Measurements from ENCODE around the gene CYBC1. TPM values are rescaled to one million over a fixed set of nuclear protein-coding genes. Genes with fewer than 3 reads are reported as not detected.

The CYBC1 gene
- total and polyA plus RNA-seq, 9 of the 15 experiments (the other 6 are each of a cell fraction or from before 2014, with no cell fraction given) = 1.3 to 71.8 (median 49.9) TPM

GRCh38 chr17:82435103-82435502 is 15.4 kb downstream of the CYBC1 start:
- 72% methylated on average over 7 of the region's 12 CpGs for WGBS (ENCODE audit: insufficient coverage, low coverage, missing lambda C conversion rate)
- CTCF ChIA-PET (ENCODE audit: low intra/inter-chr PET ratio) = no interaction called here
- Histone ChIP-seq H3K4me1 (replicated peaks in 1 of 2; ENCODE audit: control insufficient read depth in 2 of 2, insufficient read depth in 2 of 2, low read length in 2 of 2) (peaks cover 0 to 53% of the 10 kb centered on the region in 2 experiments; a peak in 2 of 5 replicates), H3K4me2 (ENCODE audit: insufficient read depth, low read length) (no peak overlapping the region), H4K20me1 (replicated peaks; ENCODE audit: control insufficient read depth, insufficient read depth, low read length) (no peaks in the 10 kb centered on the region), H3K9me3 (replicated peaks; ENCODE audit: control insufficient read depth, insufficient read depth, low read depth, low read length) (no peaks in the 10 kb centered on the region), H3K27ac (ENCODE audit: extremely low read depth, low read depth, low read length) (no peak overlapping the region), H3K36me3 (ENCODE audit: control insufficient read depth, insufficient read depth, low read length) (no peaks in the 10 kb centered on the region), H2AFZ (ENCODE audit: low read depth, low read length) (no peak overlapping the region), H3K9me1 (ENCODE audit: control insufficient read depth, insufficient read depth, low read length) (no peaks in the 10 kb centered on the region), H3K27me3 (ENCODE audit: control insufficient read depth in 2 of 2, insufficient read depth in 2 of 2, low read length in 2 of 2) (no peaks in the 10 kb centered on the region), H3K4me3 (no peak overlapping the region), H3K79me2 (ENCODE audit: control insufficient read depth, insufficient read depth, low read length) (no peaks in the 10 kb centered on the region), H3K9ac (ENCODE audit: insufficient read depth in 1 of 2, low read depth in 2 of 2, low read length in 2 of 2) (peak overlapping the region in 1 of 2 experiments; percentile 45; a peak in 1 of 4 replicates)
- in situ Hi-C loops (cut with MboI) (no loop called here), intact Hi-C loops (cut with micrococcal nuclease) (no loop called here)
- POLR2A ChIA-PET = interaction anchor here (0.6 to 1.3 kb wide), 2 partner anchors 8 to 509 kb away, joined by 3 to 5 read pairs; no protein-coding TSS in a partner anchor
- no peak for TF ChIP-seq MTA1 (IDR thresholded peaks at IDR 0.05; ENCODE audit: borderline replicate concordance)
- TF ChIP-seq CHD2 (IDR thresholded peaks at IDR 0.05; ENCODE audit: low read depth, low read length) = no peak
- TF ChIP-seq ZNF395 (CRISPR knock-in tag; IDR thresholded peaks at IDR 0.05) = no peak
- no peak for TF ChIP-seq HNRNPLL (IDR thresholded peaks at IDR 0.05; ENCODE audit: low read depth, low read length, poor library complexity, severe bottlenecking)
- TF ChIP-seq POLR2A (conservative IDR thresholded peaks at IDR 0.05) = no peak
- TF ChIP-seq, protein P1, sequence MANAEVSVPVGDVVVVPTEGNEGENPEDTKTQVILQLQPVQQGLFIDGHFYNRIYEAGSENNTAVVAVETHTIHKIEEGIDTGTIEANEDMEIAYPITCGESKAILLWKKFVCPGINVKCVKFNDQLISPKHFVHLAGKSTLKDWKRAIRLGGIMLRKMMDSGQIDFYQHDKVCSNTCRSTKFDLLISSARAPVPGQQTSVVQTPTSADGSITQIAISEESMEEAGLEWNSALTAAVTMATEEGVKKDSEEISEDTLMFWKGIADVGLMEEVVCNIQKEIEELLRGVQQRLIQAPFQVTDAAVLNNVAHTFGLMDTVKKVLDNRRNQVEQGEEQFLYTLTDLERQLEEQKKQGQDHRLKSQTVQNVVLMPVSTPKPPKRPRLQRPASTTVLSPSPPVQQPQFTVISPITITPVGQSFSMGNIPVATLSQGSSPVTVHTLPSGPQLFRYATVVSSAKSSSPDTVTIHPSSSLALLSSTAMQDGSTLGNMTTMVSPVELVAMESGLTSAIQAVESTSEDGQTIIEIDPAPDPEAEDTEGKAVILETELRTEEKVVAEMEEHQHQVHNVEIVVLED (CRISPR knock-in tag; IDR thresholded peaks at IDR 0.05) = no peak
- TF ChIP-seq BMI1 (IDR thresholded peaks at IDR 0.05; ENCODE audit: low read length) = no peak
- no peak for TF ChIP-seq ZNF79 (CRISPR knock-in tag; IDR thresholded peaks at IDR 0.05; ENCODE audit: low read depth)
- no TSS peak for BruUV-seq (replicated peaks)
- ATAC-seq (no peak), DNase-seq (ENCODE audit: extremely low read depth in 1 of 4, low spot score in 3 of 4) (no peak), FAIRE-seq (no peak)

Data from K562 (cell line).